Duodenal mucosa (tissue), 2 donors: Measurements from ENCODE around the gene SLC11A1.

ENCODE experiments used
- H3K27ac ChIP-seq: one replicate; pipeline ENCODE4 v1.7.0; 2013; ENCODE audit warnings: low read depth, low read length
- H3K27me3 ChIP-seq, 2 donors: one replicate each; pipeline ENCODE4 v1.7.0; 2013; ENCODE audit warnings: low read length in 2 of 2, control low read depth in 1 of 2; ENCODE audit not compliant: insufficient read depth in 2 of 2, control insufficient read depth in 1 of 2
- H3K36me3 ChIP-seq, 2 donors: one replicate each; pipeline ENCODE4 v1.7.0; 2013; ENCODE audit warnings: low read length in 2 of 2, control low read depth in 1 of 2; ENCODE audit not compliant: insufficient read depth in 2 of 2, control insufficient read depth in 1 of 2
- H3K4me1 ChIP-seq, 2 donors: one replicate each; pipeline ENCODE4 v1.7.0; 2013; ENCODE audit warnings: low read length in 2 of 2, control low read depth in 1 of 2; ENCODE audit not compliant: insufficient read depth in 2 of 2, control insufficient read depth in 1 of 2
- H3K4me3 ChIP-seq, 2 donors: one replicate each; pipeline ENCODE4 v1.7.0; 2013; ENCODE audit warnings: low read length in 2 of 2, low read depth in 1 of 2
- H3K9ac ChIP-seq, 2 donors: one replicate each; pipeline ENCODE4 v1.7.0; 2013; ENCODE audit warnings: low read length in 2 of 2, low read depth in 1 of 2
- H3K9me3 ChIP-seq, 2 donors: one replicate each; pipeline ENCODE4 v1.7.0; 2013; ENCODE audit warnings: low read length in 2 of 2, control low read depth in 1 of 2; ENCODE audit not compliant: control insufficient read depth in 1 of 2

The SLC11A1 gene

DNA sequence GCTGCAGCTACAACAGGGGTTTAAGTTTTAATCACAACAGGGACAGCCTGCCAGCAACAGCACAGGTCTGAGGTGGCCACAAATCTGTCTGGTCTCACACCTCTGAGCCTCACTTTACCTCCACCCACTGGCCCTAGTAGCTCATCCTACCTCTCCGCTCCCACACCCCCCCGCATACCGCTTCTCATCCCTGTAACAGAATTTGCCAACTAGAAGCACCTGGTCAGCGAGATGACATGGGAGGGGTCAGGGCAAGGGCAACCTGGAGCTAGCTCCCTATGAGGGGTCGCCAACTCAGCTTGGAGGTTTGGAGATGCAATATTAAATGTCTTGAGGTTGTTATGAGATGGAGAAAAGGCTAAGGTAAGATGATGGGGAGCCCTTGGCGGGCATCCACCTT, 17.9 kb upstream of the SLC11A1 start:
- Histone ChIP-seq H3K27me3 (no peaks in the 10 kb centered on the region), H3K9me3 (peaks cover 0 to 2% of the 10 kb centered on the region in 2 donors), H3K4me3 (no peak overlapping the region), H3K9ac (no peak overlapping the region), H3K36me3 (no peaks in the 10 kb centered on the region), H3K4me1 (peaks cover 0 to 5% of the 10 kb centered on the region in 2 donors), H3K27ac (no peak overlapping the region)

DNA sequence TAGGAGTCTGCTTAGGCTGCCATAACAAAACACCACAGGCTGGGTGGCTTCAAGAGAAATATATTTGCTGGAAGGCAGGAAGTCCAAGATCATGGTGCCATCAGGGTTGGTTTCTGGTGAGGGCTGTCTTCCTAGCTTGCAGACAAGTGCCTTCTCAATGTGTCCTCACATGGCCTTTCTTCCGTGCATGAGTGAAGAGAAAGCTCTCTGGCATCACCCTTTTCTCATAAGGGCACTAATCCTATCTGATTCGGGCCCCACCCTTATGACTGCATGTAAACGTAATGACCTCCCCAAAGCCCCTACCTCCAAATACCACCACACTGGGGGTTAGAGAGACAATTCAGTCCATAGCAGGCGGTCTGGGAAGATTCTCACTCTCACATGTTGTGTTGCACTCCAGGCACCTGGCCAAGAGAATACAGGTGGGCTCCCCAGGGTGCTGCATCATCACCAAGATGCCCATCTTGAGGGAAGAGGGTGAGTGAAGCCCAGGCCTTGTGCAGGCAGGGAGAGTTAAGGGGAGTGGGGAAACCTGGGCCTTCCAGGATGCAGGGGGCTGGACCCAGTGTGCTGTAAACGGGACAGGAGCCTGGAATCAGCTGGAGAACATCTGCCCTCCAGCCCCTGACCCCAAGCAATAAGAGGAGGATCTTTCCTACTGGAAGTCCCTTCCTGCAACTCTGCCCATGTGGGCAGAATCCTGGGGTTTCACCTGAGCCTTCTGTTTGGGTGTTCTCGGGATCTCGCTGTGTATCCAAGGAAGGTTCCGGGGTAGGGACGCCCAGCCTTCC, 15.3 kb upstream of the SLC11A1 start:
- peaks cover 0 to 2% of the 10 kb centered on the region in 2 donors for H3K9me3 ChIP-seq
- H3K27ac ChIP-seq: peak overlapping the region; percentile 86
- H3K9ac ChIP-seq: peak overlapping the region; percentile 76 to 95
- H3K27me3 ChIP-seq: no peaks in the 10 kb centered on the region
- no peaks in the 10 kb centered on the region for H3K36me3 ChIP-seq
- H3K4me3 ChIP-seq: peak overlapping the region; percentile 65 to 80
- H3K4me1 ChIP-seq: peaks cover 0 to 5% of the 10 kb centered on the region in 2 donors

DNA sequence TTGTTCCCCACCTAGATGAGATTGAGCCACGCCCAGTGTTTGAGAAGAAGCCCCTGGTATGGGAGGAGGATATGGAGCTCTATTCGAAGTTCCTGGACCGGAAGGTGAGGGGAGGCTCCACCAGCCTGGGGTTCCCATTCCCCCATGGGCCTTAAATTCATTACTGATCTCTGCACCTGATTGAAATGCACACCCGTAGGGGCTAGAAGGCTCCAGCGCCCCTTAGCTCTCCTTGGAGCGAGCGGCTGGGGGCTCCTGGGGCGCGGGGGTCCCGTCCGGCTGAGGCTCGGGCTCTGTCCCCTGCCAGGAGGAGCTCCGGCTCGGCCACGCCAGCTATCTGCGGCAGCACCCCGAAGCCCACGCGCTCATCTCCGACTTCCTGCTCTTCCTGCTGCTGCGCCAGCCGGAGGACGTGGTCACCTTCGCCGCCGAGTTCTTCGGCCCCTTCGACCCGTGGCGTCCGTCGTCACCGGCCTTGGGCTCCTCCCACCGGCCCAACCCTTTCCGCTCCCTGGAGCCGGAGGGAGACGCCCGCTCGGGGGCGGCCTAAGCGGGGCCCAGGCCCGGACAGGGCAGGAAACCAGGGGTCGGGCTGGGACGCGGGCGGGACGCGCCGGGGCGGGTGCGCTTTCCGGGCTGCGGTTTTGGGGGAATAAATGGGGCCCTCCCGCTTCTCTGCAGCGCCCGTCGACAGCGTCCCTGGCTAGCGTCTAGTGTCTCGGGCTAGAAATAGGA, 14.5 kb upstream of the SLC11A1 start:
- Histone ChIP-seq H3K4me3 (peak overlapping the region; percentile 65 to 80), H3K36me3 (no peaks in the 10 kb centered on the region), H3K9ac (peak overlapping the region; percentile 76 to 95), H3K27ac (peak overlapping the region; percentile 86), H3K4me1 (peaks cover 0 to 5% of the 10 kb centered on the region in 2 donors), H3K9me3 (peaks cover 0 to 2% of the 10 kb centered on the region in 2 donors), H3K27me3 (no peaks in the 10 kb centered on the region)

DNA sequence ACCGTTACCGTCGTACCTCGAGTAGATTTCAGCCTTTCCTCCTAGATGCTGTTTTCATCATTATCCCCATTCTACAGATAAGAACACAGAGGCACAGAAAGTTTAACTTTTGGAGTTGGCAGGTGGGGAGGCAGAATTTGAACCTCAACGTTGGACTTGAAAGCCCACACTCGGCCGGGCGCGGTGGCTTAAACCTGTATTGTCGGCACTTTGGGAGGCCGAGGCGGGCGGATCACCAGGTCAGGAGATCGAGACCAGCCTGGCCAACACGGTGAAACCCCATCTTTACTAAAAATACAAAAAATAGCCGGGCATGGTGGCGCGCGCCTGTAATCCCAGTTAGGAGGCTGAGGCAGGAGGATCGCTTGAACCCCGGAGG, 13.9 kb upstream of the SLC11A1 start:
- H3K27me3 ChIP-seq: no peaks in the 10 kb centered on the region
- no peaks in the 10 kb centered on the region for H3K36me3 ChIP-seq
- H3K4me3 ChIP-seq: peak overlapping the region; percentile 65 to 80
- peaks cover 0 to 5% of the 10 kb centered on the region in 2 donors for H3K4me1 ChIP-seq
- H3K9ac ChIP-seq: peak overlapping the region; percentile 76 to 95
- peaks cover 0 to 2% of the 10 kb centered on the region in 2 donors for H3K9me3 ChIP-seq
- H3K27ac ChIP-seq: peak overlapping the region; percentile 44

DNA sequence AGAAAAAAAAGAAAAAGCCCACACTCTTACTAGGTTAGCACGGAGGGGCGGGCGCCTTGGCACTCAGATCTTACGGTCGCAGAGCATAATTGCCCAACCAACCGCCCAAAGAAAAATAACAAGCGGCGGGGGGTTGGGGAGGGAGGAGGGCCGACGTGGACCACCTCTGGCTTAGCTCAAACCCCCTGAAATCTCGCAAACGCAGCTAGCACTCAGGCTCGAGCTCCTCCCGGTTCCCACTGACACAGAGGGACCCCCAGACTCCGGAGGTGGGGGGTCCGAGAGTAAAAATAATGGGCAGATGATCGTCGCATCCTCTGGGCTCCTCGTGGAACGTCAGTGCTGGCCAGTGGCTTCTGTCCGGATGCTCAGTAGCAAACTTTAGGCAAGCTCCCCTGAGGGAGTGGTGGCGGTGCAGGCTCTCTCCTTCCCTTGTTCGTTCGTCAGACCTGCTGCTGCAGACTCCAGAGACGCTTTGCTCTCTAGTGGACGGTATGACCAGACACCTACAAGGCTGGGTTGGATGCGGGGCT, 13.4 kb upstream of the SLC11A1 start:
- H3K4me3 ChIP-seq: no peak overlapping the region
- H3K9me3 ChIP-seq: peaks cover 0 to 2% of the 10 kb centered on the region in 2 donors
- peaks cover 0 to 5% of the 10 kb centered on the region in 2 donors for H3K4me1 ChIP-seq
- no peaks in the 10 kb centered on the region for H3K36me3 ChIP-seq
- H3K27ac ChIP-seq: no peak overlapping the region
- H3K9ac ChIP-seq: peak overlapping the region in 1 of 2 donors; percentile 6
- H3K27me3 ChIP-seq: no peaks in the 10 kb centered on the region

DNA sequence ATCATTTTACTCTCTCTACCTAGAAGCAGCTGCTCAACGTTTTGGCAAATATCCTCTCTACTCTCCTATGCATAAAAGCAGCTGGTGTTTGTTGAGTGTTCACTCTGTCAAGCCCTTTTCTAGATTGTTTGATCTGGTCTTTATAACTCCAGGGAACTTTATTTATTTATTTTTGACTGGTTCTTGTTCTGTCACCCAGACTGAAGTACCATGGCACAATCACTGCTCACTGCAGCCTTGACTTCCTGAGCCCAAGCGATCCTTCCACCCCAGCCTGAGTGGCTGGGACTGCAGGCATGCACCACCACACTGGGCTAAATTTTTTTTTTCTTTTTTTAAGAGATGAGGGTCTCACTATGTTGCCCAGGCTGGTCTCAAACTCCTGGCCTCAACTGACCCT, 12.7 kb upstream of the SLC11A1 start:
- Histone ChIP-seq H3K27ac (no peak overlapping the region), H3K4me1 (peaks cover 0 to 5% of the 10 kb centered on the region in 2 donors), H3K9ac (no peak overlapping the region), H3K4me3 (no peak overlapping the region), H3K27me3 (no peaks in the 10 kb centered on the region), H3K9me3 (peaks cover 0 to 2% of the 10 kb centered on the region in 2 donors), H3K36me3 (no peaks in the 10 kb centered on the region)

DNA sequence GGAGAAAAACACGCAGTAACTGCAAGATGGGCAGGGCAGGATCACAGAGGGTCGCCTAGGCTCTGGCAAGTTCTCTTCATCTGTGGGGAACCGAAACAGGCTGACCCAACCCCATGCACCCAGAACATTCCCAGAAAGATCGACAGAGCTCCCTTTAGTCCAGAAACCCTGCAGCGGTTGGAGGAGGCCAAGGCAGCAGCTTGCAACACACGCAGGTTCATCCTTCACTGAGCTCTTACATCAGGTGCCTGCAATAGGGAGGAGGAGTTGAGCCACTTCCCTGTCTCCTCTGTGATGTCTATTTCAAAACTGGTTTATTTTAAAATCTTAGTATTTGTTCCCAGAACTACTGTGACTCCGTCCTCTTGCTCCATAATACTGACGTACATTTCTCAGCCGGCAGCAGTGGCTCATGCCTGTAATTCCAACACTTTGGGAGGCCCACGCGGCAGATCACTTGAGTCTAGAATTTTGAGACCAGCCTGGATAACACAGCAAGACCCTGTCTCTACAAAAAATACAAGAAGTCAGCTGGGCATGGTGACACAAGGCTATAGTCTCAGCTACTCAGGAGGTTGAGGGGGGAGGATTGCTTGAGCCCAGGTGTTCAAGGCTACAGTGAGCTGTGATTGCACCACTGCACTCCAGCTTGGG, 11.5 kb upstream of the SLC11A1 start:
- H3K9ac ChIP-seq: no peak overlapping the region
- H3K4me1 ChIP-seq: peaks cover 0 to 5% of the 10 kb centered on the region in 2 donors
- peak overlapping the region; percentile 48 for H3K27ac ChIP-seq
- no peaks in the 10 kb centered on the region for H3K36me3 ChIP-seq
- no peak overlapping the region for H3K4me3 ChIP-seq
- H3K27me3 ChIP-seq: no peaks in the 10 kb centered on the region
- H3K9me3 ChIP-seq: peaks cover 0 to 2% of the 10 kb centered on the region in 2 donors

DNA sequence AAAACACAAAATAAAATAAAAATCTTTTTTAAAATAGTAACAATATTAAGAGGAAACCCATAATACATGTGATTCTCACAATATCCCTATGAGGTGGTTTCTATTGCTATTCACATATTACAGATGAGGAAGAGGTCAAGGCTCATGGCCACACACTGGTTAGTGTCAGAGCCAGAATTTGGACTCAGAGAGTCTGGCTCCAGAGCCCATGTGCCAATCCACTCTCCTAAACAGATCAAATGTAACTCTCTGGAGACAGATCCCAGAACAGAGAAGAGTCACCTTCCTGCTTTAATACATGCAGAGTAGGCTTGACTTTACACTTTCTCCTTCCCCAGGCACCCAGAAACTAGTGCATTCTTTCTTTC, 10.1 kb upstream of the SLC11A1 start:
- H3K9ac ChIP-seq: no peak overlapping the region

DNA sequence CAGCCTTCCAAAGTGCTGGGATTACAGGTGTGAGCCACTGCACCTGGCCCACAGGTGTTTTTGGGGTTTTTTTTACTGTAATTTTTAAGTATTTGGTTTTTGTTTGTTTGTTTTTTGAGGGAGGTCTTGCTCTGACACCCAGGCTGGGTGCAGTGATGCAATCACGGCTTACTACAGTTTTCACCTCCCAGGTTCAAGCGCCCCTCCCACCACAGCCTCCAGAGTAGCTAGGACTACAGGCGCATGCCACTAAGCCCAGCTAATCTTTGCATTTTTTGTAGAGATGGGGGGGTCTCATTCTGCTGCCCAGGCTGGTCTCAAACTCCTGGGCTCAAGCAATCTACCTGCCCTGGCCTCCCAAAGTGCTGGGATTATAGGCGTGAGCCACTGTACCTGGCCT, 7.3 kb upstream of the SLC11A1 start:
- no peak overlapping the region for H3K4me3 ChIP-seq
- H3K9ac ChIP-seq: no peak overlapping the region
- no peaks in the 10 kb centered on the region for H3K4me1 ChIP-seq
- H3K9me3 ChIP-seq: no peaks in the 10 kb centered on the region
- H3K27me3 ChIP-seq: no peaks in the 10 kb centered on the region
- H3K36me3 ChIP-seq: no peaks in the 10 kb centered on the region
- H3K27ac ChIP-seq: no peak overlapping the region

More for the DNA sequence above, 10.1 kb upstream of the SLC11A1 start:
- Histone ChIP-seq H3K4me1 (peaks cover 0 to 5% of the 10 kb centered on the region in 2 donors), H3K27me3 (no peaks in the 10 kb centered on the region), H3K4me3 (no peak overlapping the region), H3K9me3 (no peaks in the 10 kb centered on the region), H3K27ac (no peak overlapping the region), H3K36me3 (no peaks in the 10 kb centered on the region)

DNA sequence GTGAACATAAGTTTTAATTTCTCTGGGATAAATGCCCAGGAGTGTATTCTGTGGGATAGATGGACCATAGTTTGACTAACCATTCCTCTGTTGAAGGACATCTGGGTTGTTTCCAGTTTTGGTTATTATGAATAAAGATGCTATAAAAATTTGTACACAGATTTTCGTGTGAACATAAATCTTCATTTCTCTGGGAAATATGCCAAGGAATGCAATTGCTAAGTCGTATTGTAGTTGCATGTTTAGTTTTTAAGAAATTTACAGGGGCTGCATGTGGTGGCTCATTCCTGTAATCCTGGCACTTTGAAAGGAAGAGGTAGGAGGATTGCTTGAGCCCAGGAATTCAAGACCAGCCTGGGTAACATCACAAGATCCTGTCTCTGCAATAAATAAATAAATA, 6.9 kb upstream of the SLC11A1 start:
- H3K4me1 ChIP-seq: no peaks in the 10 kb centered on the region
- no peaks in the 10 kb centered on the region for H3K9me3 ChIP-seq
- no peak overlapping the region for H3K4me3 ChIP-seq
- no peaks in the 10 kb centered on the region for H3K36me3 ChIP-seq
- no peak overlapping the region for H3K27ac ChIP-seq
- no peaks in the 10 kb centered on the region for H3K27me3 ChIP-seq
- no peak overlapping the region for H3K9ac ChIP-seq
